Right atrium auricular region (tissue), 2 donors: Measurements from ENCODE around the gene TOR4A. TPM values are rescaled to one million over a fixed set of nuclear protein-coding genes. Genes with fewer than 3 reads are reported as not detected.
A peak's percentile ranks its signal among the peaks of the same experiment; 100 is the strongest.

ENCODE experiments used
- DNase-seq: peaks from one replicate; pipeline ENCODE4 v3.0.0-alpha.2; 2019; ENCODE audit warnings: low spot score
- H3K27ac ChIP-seq, 2 donors: fragments of 200-600 bp; sonication (generic); 1 replicate in 1 of 2; 2 replicates in 1 of 2; pipeline ENCODE4 v1.5.1; 2016 to 2019
- H3K27me3 ChIP-seq, 2 donors: fragments of 200-600 bp; sonication (generic); one replicate each; pipeline versions ENCODE4 v1.5.1 to v1.6.0; 2017 to 2019
- H3K36me3 ChIP-seq: fragments of 200-600 bp; sonication (generic); one replicate; pipeline ENCODE4 v1.5.1; 2016
- H3K4me1 ChIP-seq, 2 donors: fragments of 200-600 bp; sonication (generic); one replicate each; pipeline versions ENCODE4 v1.5.1 to v1.6.0; 2017 to 2019
- H3K4me3 ChIP-seq, 2 donors: fragments of 200-600 bp; sonication (generic); 1 replicate in 1 of 2; 2 replicates in 1 of 2; pipeline ENCODE4 v1.5.1; 2017 to 2019; ENCODE audit warnings: mild to moderate bottlenecking in 1 of 2, moderate library complexity in 1 of 2
- H3K9me3 ChIP-seq, 2 donors: fragments of 200-600 bp; sonication (generic); one replicate each; pipeline ENCODE4 v1.5.1; 2019
- CTCF ChIP-seq, 2 donors: fragments of 200-600 bp; sonication (generic); IDR thresholded peaks; one replicate each; pipeline ENCODE4 v1.5.1; 2019; ENCODE audit warnings: antibody characterized with exemption in 2 of 2
- total RNA-seq, 2 donors: library from RNA; depleted of rRNA; stranded (reverse); fragments of >200 nt; gene quantifications; one replicate each; pipeline ENCODE4 v1.1.0, GENCODE V29; 2016

TOR4A gene
- total RNA-seq, 2 donors from 2014 or later, result 9.4 to 16.8 TPM

- TF ChIP-seq CTCF (IDR thresholded peaks at IDR 0.05), result peak in 1 of 2 donors; percentile 54
- Histone ChIP-seq H3K4me1 (peaks cover 0 to 43% of the 10 kb centered on the region in 2 donors), H3K27ac (peak overlapping the region in 1 of 2 donors; percentile 66), H3K4me3 (no peak overlapping the region), H3K27me3 (no peaks in the 10 kb centered on the region), H3K9me3 (no peaks in the 10 kb centered on the region), H3K36me3 (no peaks in the 10 kb centered on the region)
- no peak for DNase-seq
Measured at GRCh38 chr9:137313956-137314560, 36.5 kb downstream of the TOR4A start.

GRCh38 chr9:137314561-137315560 lies 37.3 kb downstream of the TOR4A start:
- Histone ChIP-seq H3K4me3 (no peak overlapping the region), H3K4me1 (peaks cover 0 to 51% of the 10 kb centered on the region in 2 donors), H3K36me3 (no peaks in the 10 kb centered on the region), H3K27ac (peak overlapping the region; percentile 24 to 66), H3K27me3 (no peaks in the 10 kb centered on the region), H3K9me3 (no peaks in the 10 kb centered on the region)
- TF ChIP-seq CTCF (IDR thresholded peaks at IDR 0.05), result no peak
- no peak for DNase-seq

- Histone ChIP-seq H3K27me3 (no peaks in the 10 kb centered on the region), H3K4me3 (peak overlapping the region in 1 of 2 donors; percentile 40), H3K27ac (peak overlapping the region; percentile 24 to 66), H3K9me3 (no peaks in the 10 kb centered on the region), H3K4me1 (peaks cover 0 to 59% of the 10 kb centered on the region in 2 donors), H3K36me3 (no peaks in the 10 kb centered on the region)
- no peak for DNase-seq
- no peak for TF ChIP-seq CTCF (IDR thresholded peaks at IDR 0.05)
Measured at GRCh38 chr9:137315581-137316011, 38.1 kb downstream of the TOR4A start.

- Histone ChIP-seq H3K9me3 (no peaks in the 10 kb centered on the region), H3K27me3 (no peaks in the 10 kb centered on the region), H3K36me3 (no peaks in the 10 kb centered on the region), H3K27ac (peak overlapping the region; percentile 24 to 66), H3K4me3 (peak overlapping the region in 1 of 2 donors; percentile 40), H3K4me1 (peaks cover 0 to 65% of the 10 kb centered on the region in 2 donors)
- no peak for DNase-seq
- no peak for TF ChIP-seq CTCF (IDR thresholded peaks at IDR 0.05)
Measured at GRCh38 chr9:137316012-137316981, 38.8 kb downstream of the TOR4A start.

- Histone ChIP-seq H3K9me3 (no peaks in the 10 kb centered on the region), H3K27me3 (no peaks in the 10 kb centered on the region), H3K36me3 (no peaks in the 10 kb centered on the region), H3K27ac (peak overlapping the region in 1 of 2 donors; percentile 66), H3K4me1 (peaks cover 0 to 65% of the 10 kb centered on the region in 2 donors), H3K4me3 (no peak overlapping the region)
- DNase-seq, result no peak
- TF ChIP-seq CTCF (IDR thresholded peaks at IDR 0.05), result no peak
Measured at GRCh38 chr9:137317021-137317717, 39.6 kb downstream of the TOR4A start.
